GM20000 (cell line): Measurements from ENCODE around the gene BLTP1.
"Not testable (repeated sequence)": the region's sequence is repeated elsewhere in the genome, so short reads cannot be mapped to it uniquely, and the experiment has no call there.

Experiments
- DNase-seq: peaks from one replicate; pipeline ENCODE4 v3.0.0; 2012; ENCODE audit warnings: low spot score
- CTCF ChIP-seq: IDR thresholded peaks from 2 replicates; pipeline ENCODE4 v1.5.1; 2012; ENCODE audit warnings: mild to moderate bottlenecking, control low read depth; ENCODE audit errors: extremely low read depth, missing control alignments

BLTP1 gene

GRCh38 chr4:122151982-122152710 lies at the start of gene BLTP1:
Gene BLTP1 (plus strand): TSS chr4:122152331. CDS start chr4:122170648, 18,317 bp downstream.
- no peak for TF ChIP-seq CTCF

GRCh38 chr4:122104184-122104583 lies 47.9 kb upstream of the BLTP1 start:
- no peak for TF ChIP-seq CTCF
- DNase-seq, result no peak

More at GRCh38 chr4:122151982-122152710, at the start of gene BLTP1:
- DNase-seq, result peak; percentile 95

- TF ChIP-seq CTCF, result no peak
- DNase-seq, result no peak
Observed at GRCh38 chr4:122107680-122108079, 44.5 kb upstream of the BLTP1 start.

- not testable (repeated sequence) for DNase-seq
Observed at GRCh38 chr4:122110304-122110703, 41.8 kb upstream of the BLTP1 start.

- no peak for TF ChIP-seq CTCF
Observed at GRCh38 chr4:122117743-122118142, 34.4 kb upstream of the BLTP1 start.

GRCh38 chr4:122118243-122118642 lies 33.9 kb upstream of the BLTP1 start:
- no peak for TF ChIP-seq CTCF
- DNase-seq, result no peak

More at GRCh38 chr4:122117743-122118142, 34.4 kb upstream of the BLTP1 start:
- DNase-seq, result no peak

- TF ChIP-seq CTCF, result no peak
Observed at GRCh38 chr4:122119739-122120138, 32.4 kb upstream of the BLTP1 start.

GRCh38 chr4:122121593-122121992 lies 30.5 kb upstream of the BLTP1 start:
- DNase-seq, result no peak
- no peak for TF ChIP-seq CTCF

More at GRCh38 chr4:122119739-122120138, 32.4 kb upstream of the BLTP1 start:
- DNase-seq, result no peak
